HEK293 (cell line): Measurements from ENCODE around the gene THBD.
A peak's percentile ranks its signal among the peaks of the same experiment; 100 is the strongest.

Source experiments
- CTCF ChIP-seq: fragments of 450-650 bp; formaldehyde crosslinking; IDR thresholded peaks from 2 replicates; pipeline ENCODE4 v1.5.1; 2016; ENCODE audit warnings: missing biosample characterization, missing genetic modification characterization
- ZNF121 ChIP-seq: fragments of 450-650 bp; formaldehyde crosslinking; IDR thresholded peaks from 2 replicates; pipeline ENCODE4 v1.5.1; 2016; ENCODE audit warnings: missing biosample characterization, missing genetic modification characterization
- ZNF391 ChIP-seq: fragments of 450-650 bp; formaldehyde crosslinking; IDR thresholded peaks from 2 replicates; pipeline ENCODE4 v1.5.1; 2016; ENCODE audit warnings: low read depth, missing biosample characterization, missing genetic modification characterization, borderline replicate concordance
- ZNF629 ChIP-seq: fragments of 450-650 bp; formaldehyde crosslinking; IDR thresholded peaks from 2 replicates; pipeline ENCODE4 v1.5.1; 2017; ENCODE audit warnings: missing biosample characterization, missing genetic modification characterization

GRCh38 chr20:23022849-23023248, 26.6 kb downstream of the THBD start:
- TF ChIP-seq ZNF121 (tag by site-specific recombination) = no peak
- TF ChIP-seq ZNF391 (tag by site-specific recombination) = no peak
- no peak for TF ChIP-seq CTCF (tag by site-specific recombination)
- TF ChIP-seq ZNF629 = peak; percentile 45; the same call in 1 of the 2 replicates
